GM10248 (cell line): ENCODE measurements around the gene METTL23.
"Not testable (repeated sequence)": the region's sequence is repeated elsewhere in the genome, so short reads cannot be mapped to it uniquely, and the experiment has no call there.

Experiments
- CTCF ChIA-PET: fragments of 300-600 bp; sonication (Branson Sonifier 250); formaldehyde crosslinking; extraction: SDS; loops from one replicate; lab custom pipeline; 2021; ENCODE audit warnings: antibody characterized with exemption; lab: Yijun Ruan, JAX
- POLR2A ChIA-PET: fragments of 350-650 bp; sonication (Branson Sonifier 250); formaldehyde crosslinking; extraction: SDS; loops from one replicate; lab custom pipeline; 2020; ENCODE audit warnings: antibody characterized with exemption; lab: Yijun Ruan, JAX
- DNase-seq: peaks from one replicate; pipeline ENCODE4 v3.0.0; 2012; ENCODE audit errors: extremely low spot score
- CTCF ChIP-seq: IDR thresholded peaks from 2 replicates; pipeline ENCODE4 v1.5.1; 2012; ENCODE audit warnings: mild to moderate bottlenecking, low read depth; ENCODE audit errors: extremely low read depth, missing control alignments, control extremely low read depth

The METTL23 gene

DNA sequence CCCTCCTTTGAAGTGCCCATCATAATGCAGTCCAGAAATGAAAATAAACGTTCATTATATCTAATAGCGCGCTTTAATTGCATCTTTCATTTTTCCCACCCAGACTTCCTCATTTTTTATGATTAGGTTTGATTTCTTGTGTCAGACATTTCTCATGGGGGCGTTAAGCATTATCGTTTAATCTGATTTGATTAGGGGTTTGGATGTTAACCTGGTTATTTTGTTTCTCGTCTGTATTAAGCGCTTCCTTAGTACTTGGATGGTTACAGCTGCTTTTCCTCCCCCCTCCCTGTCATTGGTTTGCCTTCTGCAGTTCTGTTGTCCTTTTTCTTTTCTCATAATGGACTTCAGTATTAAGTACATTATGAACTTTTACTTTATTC, 11.8 kb downstream of the METTL23 start:
- DNase-seq = no peak
- TF ChIP-seq CTCF = no peak
- POLR2A ChIA-PET = interaction anchor here (3.4 kb wide), 1 partner anchor 11 kb away, joined by 58 read pairs; the partner anchor contains the start of genes JMJD6 and METTL23
- CTCF ChIA-PET = interaction anchor here (1.0 to 3.0 kb wide), 3 partner anchors 10 to 24 kb away, joined by 3 to 13 read pairs (median 4); no protein-coding TSS in a partner anchor

- DNase-seq = not testable (repeated sequence)
- CTCF ChIA-PET = interaction anchor here (1.4 to 1.8 kb wide), 2 partner anchors 9 to 58 kb away, joined by 3 to 4 read pairs; no protein-coding TSS in a partner anchor
- POLR2A ChIA-PET = interaction anchor here (0.6 to 0.7 kb wide), 2 partner anchors 10 to 15 kb away, joined by 4 to 6 read pairs; no protein-coding TSS in a partner anchor
These were observed 13.0 kb downstream of the METTL23 start for GRCh38 chr17:76739568-76740115.

DNA sequence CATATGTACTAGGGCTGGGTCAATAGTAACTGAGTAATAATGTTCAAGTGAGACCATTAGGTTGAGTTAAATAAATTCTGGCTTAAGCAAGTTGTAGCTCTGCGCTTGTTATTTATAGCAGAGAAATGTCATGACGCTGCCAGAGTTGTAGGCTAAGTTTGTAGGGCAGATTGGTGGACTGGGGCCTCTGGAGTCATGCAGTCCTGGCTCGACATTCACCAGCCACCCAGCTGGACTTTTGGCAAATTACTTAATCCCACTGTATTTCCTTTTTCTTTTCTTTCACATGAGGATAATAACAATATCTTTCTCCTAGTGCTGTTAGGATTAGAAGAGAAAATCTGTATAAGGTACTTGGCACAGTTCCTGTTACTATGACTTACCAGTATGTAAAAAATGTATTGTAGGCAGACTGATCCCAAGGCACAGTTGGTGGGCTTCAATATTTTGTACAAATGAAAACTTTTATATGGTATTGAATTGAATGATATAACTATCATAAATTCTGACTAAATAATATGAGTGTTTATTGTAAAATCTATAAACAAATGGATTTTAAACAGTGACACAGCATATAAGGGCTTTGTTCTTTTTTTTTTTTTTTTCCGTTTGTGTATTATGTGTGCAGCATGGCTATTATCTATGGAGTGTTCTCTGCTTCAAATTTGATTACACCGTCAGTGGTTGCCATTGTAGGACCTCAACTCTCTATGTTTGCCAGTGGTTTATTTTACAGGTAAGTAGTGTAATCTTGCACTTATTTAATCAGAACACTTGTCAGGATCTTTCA, 13.9 kb downstream of the METTL23 start:
- no peak for TF ChIP-seq CTCF
- ChIA-PET POLR2A (interaction anchor here (0.6 kb wide), 1 partner anchor 9 kb away, joined by 6 read pairs; no protein-coding TSS in a partner anchor), CTCF (interaction anchor here (1.4 kb wide), 1 partner anchor 59 kb away, joined by 3 read pairs; no protein-coding TSS in a partner anchor)
- no peak for DNase-seq

GRCh38 chr17:76742958-76743357, 16.3 kb downstream of the METTL23 start:
- POLR2A ChIA-PET = no interaction called here

DNA sequence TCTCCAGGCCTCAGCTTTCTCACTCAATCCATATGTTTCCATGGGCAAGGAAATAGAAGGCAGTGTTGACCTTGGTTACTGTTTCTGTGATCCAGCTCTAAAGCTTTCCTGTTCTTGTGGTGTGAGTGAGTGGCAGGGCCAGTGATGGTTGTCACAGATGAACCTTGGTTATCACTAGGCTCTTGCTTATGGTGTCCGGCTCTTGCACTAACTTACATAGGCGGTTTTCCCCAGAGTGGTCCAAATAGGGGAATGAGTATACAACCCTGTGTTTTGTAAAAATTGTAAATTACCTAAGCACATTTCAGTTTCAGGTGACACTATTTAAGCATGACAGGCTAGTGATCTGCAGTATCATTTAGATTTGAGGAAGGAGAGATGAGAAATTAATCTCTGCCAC, 18.1 kb downstream of the METTL23 start:
- ChIA-PET POLR2A (no interaction called here), CTCF (no interaction called here)
- TF ChIP-seq CTCF = no peak
- DNase-seq = no peak

More at GRCh38 chr17:76742958-76743357, 16.3 kb downstream of the METTL23 start:
- CTCF ChIA-PET = no interaction called here
- DNase-seq = no peak
- TF ChIP-seq CTCF = no peak

GRCh38 chr17:76745785-76746184, 19.1 kb downstream of the METTL23 start:
- DNase-seq, POLR2A ChIA-PET: not testable (repeated sequence)
- CTCF ChIA-PET = interaction anchor here (1.0 kb wide), 1 partner anchor 13 kb away, joined by 3 read pairs; no protein-coding TSS in a partner anchor

GRCh38 chr17:76747716-76748363, 21.2 kb downstream of the METTL23 start:
- no peak for DNase-seq
- CTCF ChIA-PET = interaction anchor here (1.0 to 1.2 kb wide), 2 partner anchors 9 to 31 kb away, joined by 3 to 4 read pairs; partner anchors contain the start of gene MFSD11
- no peak for TF ChIP-seq CTCF
- POLR2A ChIA-PET = no interaction called here
